Right cardiac atrium (tissue), 5 donors: Measurements from ENCODE around the gene PLXDC2. TPM values are rescaled to one million over a fixed set of nuclear protein-coding genes. Genes with fewer than 3 reads are reported as not detected.

Source experiments
- ATAC-seq, 2 donors: fragments of 200-7000 bp; cut with Tn5 transposase; one replicate each; pipeline versions ENCODE4 v1.8.0 to v1.9.1; 2020; ENCODE audit warnings: moderate library complexity in 2 of 2, mild to moderate bottlenecking in 1 of 2
- DNase-seq, 3 donors: peaks; one replicate each; pipeline ENCODE4 v3.0.0-alpha.2; 2020
- H3K27ac ChIP-seq: one replicate; pipeline ENCODE4 v1.5.1; 2013; ENCODE audit warnings: mild to moderate bottlenecking, low read length, control low read depth, moderate library complexity
- H3K27me3 ChIP-seq: one replicate; pipeline ENCODE4 v1.6.1; 2013; ENCODE audit not compliant: control insufficient read depth, insufficient read depth
- H3K4me1 ChIP-seq: one replicate; pipeline ENCODE4 v1.6.1; 2013; ENCODE audit warnings: low read length; ENCODE audit not compliant: control insufficient read depth, insufficient read depth
- H3K4me3 ChIP-seq: one replicate; pipeline ENCODE4 v1.5.1; 2013; ENCODE audit warnings: low read length, control low read depth
- H3K9me3 ChIP-seq: one replicate; pipeline ENCODE4 v1.6.1; 2013; ENCODE audit warnings: low read length; ENCODE audit not compliant: control insufficient read depth
- WGBS: extraction: QIAGEN DNeasy Blood & Tissue Kit; methylation state at CpG from one replicate; pipeline ENCODE4 v1.1.7; 2013; 5-methylcytosine and 5-hydroxymethylcytosine counted together
- intact Hi-C, 4 donors: fragments of 100-400 bp; cut with DNase I; formaldehyde crosslinking; loops; one replicate each; pipeline versions ENCODE4 v1.11.0 to v1.14.0; 2022 to 2023
- polyA plus RNA-seq: library from polyadenylated mRNA; stranded (reverse); fragments of 200-250 nt; gene quantifications from one replicate; pipeline ENCODE4 v1.2.3, GENCODE V29; 2013
- total RNA-seq, 4 donors: library from RNA; stranded (reverse); fragmentation: NEBNext Ultra II Directional; extraction: Animal tissue kit (Norgen Biotek cat#: 25700); gene quantifications; one replicate each; pipeline ENCODE4 v1.2.1, GENCODE V29; 2021
- donor health status: healthy with polysubstance abuse.
- donor health status: DM: no; HTN: yes; CAD: no.
- donor health status: DM: no; HTN: no; CAD: no.
- donor health status: DM: no; HTN: yes; CAD: no; lungs with severe emphysema.
- donor health status: DM: yes; HTN: yes; CAD: no.

The PLXDC2 gene
- total and polyA plus RNA-seq, 5 donors = 5.5 to 37.4 (median 26.9) TPM

DNA sequence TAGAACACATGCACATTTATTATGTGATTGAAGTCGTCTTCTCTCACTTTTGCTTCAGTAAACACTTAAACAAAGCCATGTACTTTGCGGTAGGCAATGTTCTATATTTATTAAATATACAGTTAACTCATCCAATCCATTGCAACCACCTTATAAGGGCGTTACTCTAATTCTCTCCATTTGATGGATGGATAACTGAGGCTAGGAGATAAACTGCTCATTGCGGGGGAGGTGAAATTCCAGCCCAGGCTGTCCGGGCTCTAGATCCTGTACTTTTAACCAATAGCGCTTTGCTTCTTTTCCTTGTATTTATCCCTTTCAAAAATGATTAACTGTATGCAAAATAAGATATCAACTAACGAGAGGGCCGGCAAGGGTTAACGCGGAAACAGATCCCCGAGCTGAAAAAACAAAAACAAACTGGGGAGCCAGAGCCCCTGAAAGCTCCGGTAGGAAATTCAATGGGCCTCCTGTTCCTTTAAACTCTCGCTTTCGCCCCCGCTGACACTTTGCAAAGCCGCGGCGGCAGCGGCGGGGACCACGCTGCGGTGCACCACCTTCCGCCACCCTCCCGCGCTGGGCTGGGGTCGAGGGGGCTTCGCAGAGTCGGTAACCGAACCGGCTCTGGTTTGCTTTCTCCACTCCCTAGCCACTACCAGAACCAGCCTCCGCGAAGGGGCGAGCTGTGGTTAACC is 1.0 kb upstream of the PLXDC2 start:
- H3K27ac ChIP-seq = peak overlapping the region; percentile 6
- no peaks in the 10 kb centered on the region for H3K9me3 ChIP-seq
- ATAC-seq (peak; percentile 2 to 4), DNase-seq (peak; percentile 54 to 73 (median 73))
- H3K4me1 ChIP-seq = no peaks in the 10 kb centered on the region
- intact Hi-C loops = loop anchor here in 2 of 4 donors (10.0 kb wide), 2 partner anchors 110 to 950 kb away; no protein-coding TSS in a partner anchor
- peak overlapping the region; percentile 74 for H3K4me3 ChIP-seq
- H3K27me3 ChIP-seq = no peaks in the 10 kb centered on the region
- WGBS = 3% methylated on average over 33 of the region's 33 CpGs

DNA sequence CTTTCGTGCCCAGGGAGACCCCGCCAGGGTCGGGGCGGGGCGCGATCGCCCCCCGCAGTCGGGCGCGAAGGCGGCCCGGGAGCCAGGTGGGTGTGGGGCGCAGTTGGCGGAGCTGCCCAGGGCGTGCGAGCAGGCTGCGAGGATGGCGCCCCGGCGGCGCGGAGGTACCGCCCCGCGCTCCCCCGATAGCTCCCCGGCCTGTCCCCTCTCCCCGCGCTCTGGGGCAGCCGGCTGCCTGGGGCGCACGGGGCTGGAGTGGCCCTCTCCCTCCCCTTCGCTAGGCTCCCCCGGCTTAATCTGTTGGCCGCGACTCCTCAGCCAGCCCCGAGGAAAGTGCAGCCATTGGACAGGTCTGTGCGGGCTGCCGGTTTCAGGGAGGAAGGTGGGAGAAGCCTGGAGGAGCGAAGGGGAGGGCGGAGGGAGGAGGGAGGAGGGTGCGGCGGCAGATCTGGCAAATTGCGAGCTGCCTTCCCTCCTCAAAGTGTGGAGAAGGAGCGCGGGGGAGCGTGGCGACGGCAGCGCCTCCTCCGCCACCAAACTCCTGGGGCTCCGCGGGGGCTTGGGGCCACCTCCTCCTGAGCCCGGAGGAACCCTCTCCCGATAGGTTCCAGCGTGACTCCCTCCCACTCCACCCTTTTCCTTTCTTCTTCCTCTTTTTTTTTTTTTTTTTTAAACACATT is 361 bp upstream of the PLXDC2 start:
- DNase-seq = peak; percentile 87 to 93 (median 93)

DNA sequence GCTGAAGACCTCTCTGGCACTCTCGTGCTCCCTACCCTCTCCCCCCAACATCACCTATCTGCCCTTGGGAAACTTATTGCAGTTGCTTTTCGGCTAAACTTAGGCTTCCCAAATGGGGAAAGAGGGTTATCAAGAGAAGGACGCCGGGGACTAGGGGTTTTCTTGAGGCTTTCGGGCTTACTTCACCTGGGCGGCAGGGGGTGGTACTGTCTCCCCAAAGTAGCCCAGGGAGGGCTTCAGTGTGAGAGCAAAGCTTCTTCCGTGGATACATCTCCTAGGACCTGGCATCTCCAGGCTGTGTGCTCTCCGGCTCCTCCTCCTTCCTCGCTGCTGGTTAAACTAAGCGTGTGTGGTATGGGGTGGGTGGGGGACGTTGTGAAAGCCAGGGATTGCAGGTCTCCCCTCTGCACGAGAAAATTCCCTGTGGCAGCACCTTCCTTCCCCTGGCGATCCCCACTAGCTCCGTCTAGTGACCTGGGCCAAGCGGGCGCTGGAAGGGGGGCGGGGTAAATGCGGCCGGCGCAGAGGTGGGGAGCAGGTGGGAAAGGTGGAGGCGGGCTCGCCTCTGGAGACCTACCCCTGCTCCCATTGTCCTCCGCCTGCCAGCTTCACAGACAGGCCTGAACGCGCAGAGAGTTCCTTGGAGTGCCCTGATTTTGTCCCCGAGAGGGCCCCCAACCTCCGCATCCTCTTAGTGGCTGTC is 1.1 kb downstream of the PLXDC2 start:
- intact Hi-C loops = loop anchor here in 2 of 4 donors (10.0 kb wide), 2 partner anchors 107 to 947 kb away; no protein-coding TSS in a partner anchor
- Histone ChIP-seq H3K27ac (peak overlapping the region; percentile 81), H3K4me3 (peak overlapping the region; percentile 74), H3K4me1 (no peaks in the 10 kb centered on the region), H3K9me3 (no peaks in the 10 kb centered on the region), H3K27me3 (no peaks in the 10 kb centered on the region)
- DNase-seq (peak; percentile 24 to 71 (median 63)), ATAC-seq (peak; percentile 37 to 39)
- WGBS = 1% methylated on average over 27 of the region's 27 CpGs

More for the DNA sequence above, 361 bp upstream of the PLXDC2 start:
- no peaks in the 10 kb centered on the region for H3K4me1 ChIP-seq
- ATAC-seq = peak; percentile 90
- intact Hi-C loops = loop anchor here in 2 of 4 donors (10.0 kb wide), 2 partner anchors 109 to 949 kb away; no protein-coding TSS in a partner anchor
- peak overlapping the region; percentile 74 for H3K4me3 ChIP-seq
- no peaks in the 10 kb centered on the region for H3K9me3 ChIP-seq
- WGBS = under 1% methylated on average over 57 of the region's 57 CpGs
- H3K27me3 ChIP-seq = no peaks in the 10 kb centered on the region
- H3K27ac ChIP-seq = peak overlapping the region; percentile 61

DNA sequence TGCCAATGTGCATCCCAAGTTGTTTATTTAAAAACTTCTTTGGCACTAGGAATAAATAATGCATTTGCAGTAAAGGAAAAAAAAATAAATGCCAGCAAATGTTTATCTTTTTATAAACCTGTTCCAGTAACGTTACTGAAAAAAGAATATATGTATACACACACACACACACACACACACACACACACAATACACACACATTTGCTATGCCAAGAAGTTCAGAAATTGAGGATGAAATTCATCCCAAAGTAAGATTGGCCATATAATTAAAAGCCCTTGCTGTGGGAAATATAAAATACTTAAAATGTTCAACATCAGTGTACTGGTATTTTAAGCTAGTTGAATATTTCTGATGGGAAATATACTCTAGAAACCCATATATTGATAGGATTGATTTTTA is 2.6 kb downstream of the PLXDC2 start:
- intact Hi-C loops = loop anchor here in 2 of 4 donors (10.0 kb wide), 2 partner anchors 106 to 946 kb away; no protein-coding TSS in a partner anchor
- WGBS = 12% methylated on average over 1 of the region's 1 CpG
- Histone ChIP-seq H3K9me3 (no peaks in the 10 kb centered on the region), H3K27ac (no peak overlapping the region), H3K27me3 (no peaks in the 10 kb centered on the region), H3K4me1 (no peaks in the 10 kb centered on the region), H3K4me3 (peak overlapping the region; percentile 74)
- ATAC-seq = no peak
- no peak for DNase-seq

DNA sequence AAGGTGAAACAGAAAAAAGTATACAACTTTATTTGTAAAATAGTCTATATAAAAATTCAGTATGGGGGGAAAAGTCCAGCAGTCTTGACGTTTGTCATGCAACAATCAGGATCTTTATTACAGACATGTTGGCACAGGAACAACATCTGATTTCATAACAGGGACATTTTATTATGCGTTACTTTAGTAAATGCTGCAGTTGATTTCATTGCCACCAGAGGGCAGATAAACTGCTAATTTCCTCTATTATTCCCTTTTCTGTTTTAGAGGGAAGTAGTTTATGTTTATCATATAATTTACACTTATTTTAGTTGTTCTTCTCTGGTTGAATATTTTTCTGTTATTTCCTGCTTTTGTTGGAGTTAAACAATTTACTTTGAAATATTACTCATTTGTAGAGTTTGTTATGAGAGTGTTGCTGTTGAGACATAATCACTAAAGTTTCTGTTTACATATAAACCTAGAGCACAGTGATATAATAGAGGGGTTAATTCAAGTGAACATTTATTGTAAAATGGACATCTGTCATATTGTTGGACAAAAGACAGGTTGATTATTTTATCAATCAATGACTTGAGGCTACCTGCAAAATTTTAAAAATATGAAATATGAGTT is 3.3 kb downstream of the PLXDC2 start:
- 0% methylated on average over 2 of the region's 2 CpGs for WGBS
- intact Hi-C loops = loop anchor here in 3 of 4 donors (10.0 kb wide), 2 partner anchors 105 to 945 kb away; no protein-coding TSS in a partner anchor
- H3K4me3 ChIP-seq = no peak overlapping the region

DNA sequence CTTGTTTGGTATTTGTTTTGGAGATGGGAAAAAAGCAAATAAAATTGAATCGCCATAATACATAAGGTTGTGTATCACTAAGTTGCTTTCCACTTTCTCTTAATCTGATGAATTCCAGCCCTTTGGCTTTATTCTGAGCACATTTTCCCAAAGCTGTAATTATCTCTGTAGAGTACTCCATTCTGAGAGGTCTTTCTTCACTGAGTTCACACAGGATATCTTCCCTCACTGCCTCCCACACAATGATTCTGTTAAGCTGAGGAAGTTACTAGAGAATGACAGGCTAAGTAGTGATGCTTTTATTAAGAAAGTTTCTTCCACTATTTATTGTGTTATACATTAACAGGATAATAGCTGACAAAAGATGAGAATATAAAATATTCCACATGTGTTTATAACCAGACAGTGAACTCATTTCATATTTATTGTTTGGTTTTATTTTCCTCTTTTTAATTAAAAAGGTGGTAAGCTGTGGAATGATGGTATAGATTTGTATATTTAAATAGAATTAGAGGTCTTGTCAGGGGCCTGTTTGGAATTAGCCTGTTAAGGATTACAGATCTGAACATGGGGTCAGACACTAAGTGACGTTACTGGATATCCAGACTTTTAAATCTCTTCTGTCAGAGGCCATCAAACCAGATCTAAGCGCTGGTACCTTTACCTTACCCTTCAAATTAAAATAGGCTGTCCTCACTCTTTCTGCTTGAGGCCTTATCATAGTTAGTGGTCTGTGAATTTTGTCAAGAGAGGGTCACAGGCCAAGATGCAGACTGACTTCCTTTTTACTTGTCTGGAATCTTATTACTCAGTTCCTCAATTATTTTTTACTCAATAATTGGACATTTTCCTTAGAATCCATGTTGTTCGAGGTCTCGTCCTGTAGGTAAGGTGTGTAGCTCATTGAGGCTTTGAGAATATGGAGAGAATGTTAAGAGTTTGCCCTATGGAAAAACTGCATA is 8.4 kb downstream of the PLXDC2 start:
- 50% methylated on average over 5 of the region's 5 CpGs for WGBS
- no peak for DNase-seq
- Histone ChIP-seq H3K9me3 (no peaks in the 10 kb centered on the region), H3K27me3 (no peaks in the 10 kb centered on the region), H3K27ac (no peak overlapping the region), H3K4me1 (peaks cover 5% of the 10 kb centered on the region), H3K4me3 (no peak overlapping the region)
- peak in 1 of 2 donors; percentile 62 for ATAC-seq
- intact Hi-C loops = loop anchor here in 2 of 4 donors (10.0 kb wide), 2 partner anchors 100 to 940 kb away; no protein-coding TSS in a partner anchor

More for the DNA sequence above, 3.3 kb downstream of the PLXDC2 start:
- no peaks in the 10 kb centered on the region for H3K4me1 ChIP-seq
- DNase-seq (no peak), ATAC-seq (no peak)
- no peak overlapping the region for H3K27ac ChIP-seq
- H3K27me3 ChIP-seq = no peaks in the 10 kb centered on the region
- H3K9me3 ChIP-seq = no peaks in the 10 kb centered on the region

DNA sequence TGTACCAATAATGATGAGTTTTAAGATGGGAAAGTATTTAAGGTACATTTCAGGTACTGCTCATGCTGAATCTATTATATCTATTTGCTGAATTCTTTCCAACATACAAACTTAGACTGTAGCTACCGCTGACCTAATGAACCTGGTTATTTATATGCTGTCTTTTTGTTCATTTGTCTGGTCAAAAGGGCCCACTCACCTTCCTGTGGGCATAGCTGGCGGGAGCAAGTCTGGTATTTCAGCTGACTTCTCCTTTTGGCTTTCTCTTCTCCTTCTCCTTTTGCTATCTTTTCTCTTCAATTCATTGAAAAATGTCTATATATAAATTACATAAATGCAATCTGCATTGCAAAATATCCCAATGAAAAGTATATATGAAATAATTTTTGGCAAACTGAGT is 9.5 kb downstream of the PLXDC2 start:
- H3K4me1 ChIP-seq = peaks cover 5% of the 10 kb centered on the region
- no peak overlapping the region for H3K4me3 ChIP-seq
- intact Hi-C loops = loop anchor here in 2 of 4 donors (10.0 kb wide), 2 partner anchors 99 to 939 kb away; no protein-coding TSS in a partner anchor
- no peaks in the 10 kb centered on the region for H3K9me3 ChIP-seq
- no peaks in the 10 kb centered on the region for H3K27me3 ChIP-seq
- ATAC-seq (no peak), DNase-seq (no peak)
- no peak overlapping the region for H3K27ac ChIP-seq
- 72% methylated on average over 2 of the region's 2 CpGs for WGBS

DNA sequence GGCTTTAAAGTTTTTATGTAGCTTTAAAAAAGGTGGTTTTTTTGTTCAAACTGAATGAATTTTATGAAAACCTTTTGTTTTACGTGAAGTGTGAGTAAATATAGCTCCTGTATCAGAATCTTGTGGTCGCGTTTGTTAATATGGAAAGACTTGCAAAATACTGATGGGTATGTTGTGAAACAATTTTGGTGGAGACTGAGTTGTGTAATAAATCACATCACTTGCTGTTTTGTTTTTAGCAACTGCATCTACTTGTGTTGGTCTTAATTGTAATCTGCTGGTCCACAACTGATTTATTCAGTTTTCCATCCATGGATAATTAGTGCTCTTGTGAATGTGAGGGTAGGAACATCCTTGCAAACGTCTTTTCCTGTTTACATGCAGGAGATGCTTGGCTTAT is 10.5 kb downstream of the PLXDC2 start:
- Histone ChIP-seq H3K27me3 (no peaks in the 10 kb centered on the region), H3K4me1 (peaks cover 5% of the 10 kb centered on the region), H3K4me3 (no peak overlapping the region), H3K9me3 (no peaks in the 10 kb centered on the region), H3K27ac (no peak overlapping the region)
- no peak for DNase-seq
- ATAC-seq = peak; percentile 30 to 32
- 37% methylated on average over 4 of the region's 4 CpGs for WGBS
- intact Hi-C loops = loop anchor here in 2 of 4 donors (10.0 kb wide), 2 partner anchors 98 to 938 kb away; no protein-coding TSS in a partner anchor

DNA sequence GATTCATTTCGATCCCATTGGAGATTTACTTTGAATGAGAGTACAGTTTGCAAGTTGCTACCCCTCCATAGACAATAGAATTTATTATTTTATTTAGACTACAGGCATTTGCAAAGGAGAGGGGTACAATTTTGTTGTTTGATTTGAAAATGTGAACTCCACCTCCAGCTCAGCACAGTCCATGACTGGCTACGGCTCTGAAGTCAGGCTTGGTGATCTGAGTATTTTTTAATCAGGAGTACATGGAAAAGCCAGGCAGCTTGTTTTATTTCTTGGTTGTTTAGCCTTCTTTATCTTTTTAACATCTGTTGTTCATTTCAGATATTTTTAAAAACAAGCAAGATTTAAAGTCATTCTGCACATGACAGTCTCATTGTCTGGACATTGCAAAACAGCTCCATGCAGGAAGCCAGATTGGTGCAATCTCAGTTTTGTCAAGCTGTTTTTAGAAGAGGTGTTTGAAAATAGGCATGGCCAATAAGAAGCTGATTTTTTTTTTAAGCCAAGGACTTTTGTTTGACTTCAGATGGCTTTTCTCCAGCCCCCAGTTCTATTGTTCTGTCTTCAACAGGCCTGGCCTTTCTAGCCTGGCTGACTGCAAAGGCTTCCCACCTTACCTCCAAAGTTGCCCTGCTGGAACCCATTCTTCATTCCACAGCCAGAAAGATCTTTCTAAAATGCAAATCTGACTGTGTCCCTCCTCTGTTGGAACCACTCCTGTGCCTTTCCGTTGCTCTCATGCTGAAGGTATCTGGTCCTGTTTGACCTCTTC is 12.2 kb downstream of the PLXDC2 start:
- no peak overlapping the region for H3K4me3 ChIP-seq

More for the DNA sequence above, 12.2 kb downstream of the PLXDC2 start:
- DNase-seq (no peak), ATAC-seq (peak; percentile 67 to 77)
- H3K4me1 ChIP-seq = peaks cover 5% of the 10 kb centered on the region
- WGBS = 42% methylated on average over 3 of the region's 3 CpGs
- no peaks in the 10 kb centered on the region for H3K27me3 ChIP-seq
- no peaks in the 10 kb centered on the region for H3K9me3 ChIP-seq
- intact Hi-C loops = loop anchor here in 2 of 4 donors (10.0 kb wide), 2 partner anchors 96 to 936 kb away; no protein-coding TSS in a partner anchor
- peak overlapping the region; percentile 62 for H3K27ac ChIP-seq
